ENCODE data around the gene LRFN5. TPM values are rescaled to one million over a fixed set of nuclear protein-coding genes. Genes with fewer than 3 reads are reported as not detected.

The LRFN5 gene
- total RNA-seq, 2 donors from 2014 or later, result 0.26 to 0.39 TPM

DNA sequence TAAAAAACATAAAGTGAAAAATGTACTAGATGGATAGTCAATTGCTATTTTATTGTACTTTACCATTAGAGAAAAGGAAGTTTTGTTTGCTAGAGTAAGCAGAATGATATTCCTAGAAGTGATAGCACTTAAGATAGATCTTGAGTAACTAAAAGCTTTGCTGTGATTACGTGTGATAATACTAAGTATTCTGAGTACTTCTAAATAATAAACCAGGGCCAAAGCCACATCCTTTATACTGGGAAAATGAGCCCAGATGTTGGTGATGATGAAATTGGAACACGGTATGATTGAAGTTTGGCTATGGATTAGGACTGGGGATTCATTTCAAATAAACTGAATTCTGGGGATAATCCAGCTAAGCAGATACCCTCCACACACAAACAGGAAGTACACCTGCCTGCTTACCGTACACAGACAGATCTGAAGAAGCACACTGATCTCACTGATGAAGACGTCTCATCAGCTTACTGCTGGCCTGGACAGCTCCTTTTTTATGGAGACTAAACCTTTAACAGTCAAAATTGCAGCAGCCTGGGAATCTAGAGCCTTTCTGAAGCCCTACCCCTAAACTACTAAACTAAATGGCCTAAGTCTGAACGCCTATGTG lies 199.8 kb downstream of the LRFN5 start:
- TF ChIP-seq, protein P1, sequence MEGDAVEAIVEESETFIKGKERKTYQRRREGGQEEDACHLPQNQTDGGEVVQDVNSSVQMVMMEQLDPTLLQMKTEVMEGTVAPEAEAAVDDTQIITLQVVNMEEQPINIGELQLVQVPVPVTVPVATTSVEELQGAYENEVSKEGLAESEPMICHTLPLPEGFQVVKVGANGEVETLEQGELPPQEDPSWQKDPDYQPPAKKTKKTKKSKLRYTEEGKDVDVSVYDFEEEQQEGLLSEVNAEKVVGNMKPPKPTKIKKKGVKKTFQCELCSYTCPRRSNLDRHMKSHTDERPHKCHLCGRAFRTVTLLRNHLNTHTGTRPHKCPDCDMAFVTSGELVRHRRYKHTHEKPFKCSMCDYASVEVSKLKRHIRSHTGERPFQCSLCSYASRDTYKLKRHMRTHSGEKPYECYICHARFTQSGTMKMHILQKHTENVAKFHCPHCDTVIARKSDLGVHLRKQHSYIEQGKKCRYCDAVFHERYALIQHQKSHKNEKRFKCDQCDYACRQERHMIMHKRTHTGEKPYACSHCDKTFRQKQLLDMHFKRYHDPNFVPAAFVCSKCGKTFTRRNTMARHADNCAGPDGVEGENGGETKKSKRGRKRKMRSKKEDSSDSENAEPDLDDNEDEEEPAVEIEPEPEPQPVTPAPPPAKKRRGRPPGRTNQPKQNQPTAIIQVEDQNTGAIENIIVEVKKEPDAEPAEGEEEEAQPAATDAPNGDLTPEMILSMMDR (IDR thresholded peaks at IDR 0.05), result no peak
- H3K4me3 ChIP-seq, result no peak overlapping the region
- H3K27ac ChIP-seq, result no peak overlapping the region
- no peaks in the 10 kb centered on the region for H3K4me1 ChIP-seq
- H3K9me3 ChIP-seq, result no peaks in the 10 kb centered on the region
- H3K36me3 ChIP-seq, result no peaks in the 10 kb centered on the region
- DNase-seq (ENCODE audit: low spot score), result no peak
- H3K27me3 ChIP-seq, result no peaks in the 10 kb centered on the region

DNA sequence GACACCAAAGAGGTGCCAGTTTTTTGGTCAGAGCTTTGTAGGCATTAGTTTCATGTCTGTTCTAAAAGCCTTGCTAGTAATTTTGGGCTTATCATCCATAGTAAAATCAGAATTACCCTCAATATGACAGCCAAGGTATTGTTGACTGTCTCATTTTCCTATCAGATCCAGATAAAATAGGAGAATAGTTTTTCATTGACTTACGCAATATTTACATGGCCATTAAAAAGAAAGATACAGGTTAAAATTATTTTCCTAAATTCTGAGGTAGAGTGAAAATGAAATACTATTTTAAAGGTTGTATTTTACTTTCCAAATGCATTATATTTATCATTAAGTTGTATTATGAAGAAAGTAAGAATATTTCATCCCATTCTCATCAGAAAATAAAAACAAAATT lies 203.7 kb downstream of the LRFN5 start:
- Histone ChIP-seq H3K9me3 (no peaks in the 10 kb centered on the region), H3K27me3 (no peaks in the 10 kb centered on the region), H3K4me1 (no peaks in the 10 kb centered on the region), H3K4me3 (no peak overlapping the region), H3K27ac (no peak overlapping the region), H3K36me3 (no peaks in the 10 kb centered on the region)
- DNase-seq (ENCODE audit: low spot score), result no peak
- TF ChIP-seq, protein P1 (IDR thresholded peaks at IDR 0.05), result no peak

DNA sequence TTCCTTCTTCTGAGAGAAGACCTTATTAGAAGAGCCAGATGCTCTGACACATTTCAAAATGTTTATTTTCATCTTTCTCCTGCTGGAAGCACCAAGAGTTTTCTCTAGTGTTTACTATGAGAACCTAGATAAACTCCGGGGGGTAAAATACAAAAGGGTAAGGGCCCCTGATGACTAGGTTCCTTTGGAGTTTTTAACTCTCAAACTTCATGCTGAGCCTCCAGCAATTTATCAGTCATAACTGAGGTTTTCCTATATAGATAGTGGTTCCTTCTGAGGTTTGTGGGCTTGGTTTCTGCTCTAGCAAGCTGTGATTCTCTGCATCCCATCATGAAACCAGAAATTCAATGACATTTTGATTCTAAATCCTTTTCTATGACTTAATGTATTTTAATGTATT lies 210.9 kb downstream of the LRFN5 start:
- no peak overlapping the region for H3K4me3 ChIP-seq
- no peaks in the 10 kb centered on the region for H3K9me3 ChIP-seq
- no peaks in the 10 kb centered on the region for H3K36me3 ChIP-seq
- DNase-seq (ENCODE audit: low spot score), result no peak
- TF ChIP-seq, protein P1 (IDR thresholded peaks at IDR 0.05), result no peak
- no peak overlapping the region for H3K27ac ChIP-seq
- no peaks in the 10 kb centered on the region for H3K4me1 ChIP-seq
- no peaks in the 10 kb centered on the region for H3K27me3 ChIP-seq

DNA sequence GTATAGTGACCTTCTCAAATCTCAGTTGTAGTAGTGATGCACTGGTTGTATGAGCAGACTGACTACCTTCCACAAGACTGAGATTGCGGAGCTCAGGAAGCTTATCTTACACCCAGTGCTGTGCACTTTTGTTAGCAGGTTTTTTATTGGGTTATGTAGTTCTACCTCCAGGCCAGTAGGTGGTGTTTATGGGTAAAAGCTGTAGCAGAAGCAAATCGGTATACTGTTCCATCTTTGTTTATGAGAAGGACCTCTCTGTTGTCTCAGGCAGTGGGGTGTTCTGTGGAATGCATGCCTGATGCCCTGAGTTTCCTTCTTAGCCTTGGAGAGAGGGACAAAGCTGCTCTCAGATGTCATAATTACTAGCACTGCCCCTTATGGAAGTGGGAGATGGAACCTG lies 217.8 kb downstream of the LRFN5 start:
- Histone ChIP-seq H3K36me3 (no peaks in the 10 kb centered on the region), H3K4me1 (no peaks in the 10 kb centered on the region), H3K9me3 (peaks cover 0 to 18% of the 10 kb centered on the region in 2 donors), H3K27ac (no peak overlapping the region), H3K27me3 (no peaks in the 10 kb centered on the region), H3K4me3 (no peak overlapping the region)
- DNase-seq (ENCODE audit: low spot score), result no peak
- TF ChIP-seq, protein P1 (IDR thresholded peaks at IDR 0.05), result no peak

DNA sequence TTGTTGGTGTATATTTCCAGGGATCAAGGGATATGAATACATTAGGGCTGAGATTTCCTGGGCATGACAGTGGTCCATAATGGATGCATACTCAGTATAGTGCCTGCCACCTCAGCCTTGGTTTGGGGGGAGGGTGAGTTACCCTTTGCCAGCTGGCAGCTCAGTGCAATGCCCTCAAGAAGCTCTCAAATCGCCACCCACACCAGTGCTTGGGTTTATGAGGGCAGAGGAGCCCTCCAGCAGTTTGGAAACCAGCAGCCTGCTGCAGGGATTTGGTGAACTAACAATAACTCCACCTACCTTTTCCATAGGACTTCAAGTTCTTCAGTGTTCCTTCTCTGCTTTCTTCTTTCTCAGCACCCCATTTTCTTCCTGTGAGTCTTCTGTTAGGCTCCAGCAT lies 218.9 kb downstream of the LRFN5 start:
- TF ChIP-seq, protein P1 (IDR thresholded peaks at IDR 0.05), result no peak
- H3K27ac ChIP-seq, result no peak overlapping the region
- no peaks in the 10 kb centered on the region for H3K27me3 ChIP-seq
- no peak for DNase-seq (ENCODE audit: low spot score)
- no peaks in the 10 kb centered on the region for H3K4me1 ChIP-seq
- H3K4me3 ChIP-seq, result no peak overlapping the region
- H3K36me3 ChIP-seq, result no peaks in the 10 kb centered on the region
- H3K9me3 ChIP-seq, result peaks cover 0 to 18% of the 10 kb centered on the region in 2 donors
